Measurements from ENCODE around the gene PABPN1L. TPM values are rescaled to one million over a fixed set of nuclear protein-coding genes. Genes with fewer than 3 reads are reported as not detected.

The PABPN1L gene
- polyA plus RNA-seq, 3 donors: 0.07 to 0.09 TPM; not detected in 1

- no peak overlapping the region for H3K27ac ChIP-seq (ENCODE audit: low read depth, low read length)
- 93 to 96% (median 94%) methylated on average over 25 of the region's 25 CpGs for WGBS, 3 donors
Measured at GRCh38 chr16:88842806-88843205, 23.7 kb downstream of the PABPN1L start.

- H3K27ac ChIP-seq (ENCODE audit: low read depth, low read length): no peak overlapping the region
- 76 to 94% (median 87%) methylated on average over 15 of the region's 15 CpGs for WGBS, 3 donors
Measured at GRCh38 chr16:88842308-88842756, 24.1 kb downstream of the PABPN1L start.

GRCh38 chr16:88841521-88842307 lies 24.7 kb downstream of the PABPN1L start:
- no peak overlapping the region for H3K27ac ChIP-seq (ENCODE audit: low read depth, low read length)
- WGBS, 3 donors: 91 to 93% (median 93%) methylated on average over 38 to 40 of the region's 40 CpGs

GRCh38 chr16:88840600-88841215 lies 25.8 kb downstream of the PABPN1L start:
- H3K27ac ChIP-seq (ENCODE audit: low read depth, low read length): no peak overlapping the region
- 70 to 90% (median 81%) methylated on average over 30 of the region's 30 CpGs for WGBS, 3 donors

- no peak overlapping the region for H3K27ac ChIP-seq (ENCODE audit: low read depth, low read length)
- 68 to 97% (median 75%) methylated on average over 24 of the region's 24 CpGs for WGBS, 3 donors
Measured at GRCh38 chr16:88839745-88840599, 26.5 kb downstream of the PABPN1L start.

GRCh38 chr16:88839026-88839529 lies 27.4 kb downstream of the PABPN1L start:
- WGBS, 3 donors: 88 to 95% (median 90%) methylated on average over 39 of the region's 39 CpGs
- H3K27ac ChIP-seq (ENCODE audit: low read depth, low read length): no peak overlapping the region

GRCh38 chr16:88838566-88838965 lies 27.9 kb downstream of the PABPN1L start:
- H3K27ac ChIP-seq (ENCODE audit: low read depth, low read length): no peak overlapping the region
- 83 to 92% (median 86%) methylated on average over 19 of the region's 19 CpGs for WGBS, 3 donors

- H3K27ac ChIP-seq (ENCODE audit: low read depth, low read length): no peak overlapping the region
- WGBS, 3 donors: 89 to 92% (median 89%) methylated on average over 19 to 20 of the region's 20 CpGs
Measured at GRCh38 chr16:88837806-88838205, 28.7 kb downstream of the PABPN1L start.

GRCh38 chr16:88836791-88837190 lies 29.7 kb downstream of the PABPN1L start:
- no peak overlapping the region for H3K27ac ChIP-seq (ENCODE audit: low read depth, low read length)
- 89 to 93% (median 92%) methylated on average over 17 of the region's 17 CpGs for WGBS, 3 donors

- 92 to 95% (median 94%) methylated on average over 33 of the region's 33 CpGs for WGBS, 3 donors
- no peak overlapping the region for H3K27ac ChIP-seq (ENCODE audit: low read depth, low read length)
Measured at GRCh38 chr16:88835818-88836217, 30.6 kb downstream of the PABPN1L start.

- no peak overlapping the region for H3K27ac ChIP-seq (ENCODE audit: low read depth, low read length)
Measured at GRCh38 chr16:88835383-88835782, 31.1 kb downstream of the PABPN1L start.

GRCh38 chr16:88834670-88835069 lies 31.8 kb downstream of the PABPN1L start:
- WGBS, 3 donors: 90 to 96% (median 95%) methylated on average over 10 to 13 of the region's 13 CpGs
- H3K27ac ChIP-seq (ENCODE audit: low read depth, low read length): no peak overlapping the region

More at GRCh38 chr16:88835383-88835782, 31.1 kb downstream of the PABPN1L start:
- 72 to 82% (median 80%) methylated on average over 11 of the region's 11 CpGs for whole genome bisulfite sequencing, 3 donors

- WGBS, 3 donors: 96 to 97% (median 96%) methylated on average over 13 of the region's 13 CpGs
Measured at GRCh38 chr16:88833086-88833485, 33.4 kb downstream of the PABPN1L start.

GRCh38 chr16:88831838-88832237 lies 34.6 kb downstream of the PABPN1L start:
- no peak overlapping the region for H3K27ac ChIP-seq (ENCODE audit: low read depth, low read length)
- 66 to 87% (median 81%) methylated on average over 11 to 13 of the region's 13 CpGs for WGBS, 3 donors

More at GRCh38 chr16:88833086-88833485, 33.4 kb downstream of the PABPN1L start:
- H3K27ac ChIP-seq (ENCODE audit: low read depth, low read length): no peak overlapping the region

GRCh38 chr16:88830783-88831182 lies 35.7 kb downstream of the PABPN1L start:
- WGBS, 3 donors: 88 to 91% (median 90%) methylated on average over 14 of the region's 14 CpGs
- no peak overlapping the region for H3K27ac ChIP-seq (ENCODE audit: low read depth, low read length)

- H3K27ac ChIP-seq (ENCODE audit: low read depth, low read length): no peak overlapping the region
- 74 to 81% (median 76%) methylated on average over 11 of the region's 11 CpGs for WGBS, 3 donors
Measured at GRCh38 chr16:88830258-88830657, 36.2 kb downstream of the PABPN1L start.

- WGBS, 3 donors: 85 to 92% (median 90%) methylated on average over 22 to 24 of the region's 24 CpGs
- no peak overlapping the region for H3K27ac ChIP-seq (ENCODE audit: low read depth, low read length)
Measured at GRCh38 chr16:88828711-88829110, 37.7 kb downstream of the PABPN1L start.

GRCh38 chr16:88827727-88828126 lies 38.7 kb downstream of the PABPN1L start:
- no peak overlapping the region for H3K27ac ChIP-seq (ENCODE audit: low read depth, low read length)
- WGBS, 3 donors: 92 to 95% (median 93%) methylated on average over 21 of the region's 21 CpGs
